HepG2 (cell line): ENCODE data around the gene MUCL3.

Experiments
- CTCF ChIP-seq: sonication (generic); formaldehyde crosslinking; IDR thresholded peaks from 2 replicates; pipeline ENCODE4 v1.5.0; 2020; ENCODE audit warnings: mild to moderate bottlenecking, missing genetic modification reagents, moderate library complexity
- FOXK2 ChIP-seq: fragments of 450-650 bp; IDR thresholded peaks from 2 replicates; pipeline ENCODE4 v1.6.1; 2016
- MAFK ChIP-seq, 2 experiments: IDR thresholded peaks in 1 of 2; conservative IDR thresholded peaks in 1 of 2; 2 replicates each; pipeline ENCODE4 v1.6.1; 2011; ENCODE audit warnings: improper control_type of control experiment in 2 of 2, low read length in 2 of 2
- REL ChIP-seq: sonication (generic); formaldehyde crosslinking; conservative IDR thresholded peaks from 2 replicates; pipeline ENCODE4 v1.8.0; 2022; ENCODE audit warnings: mild to moderate bottlenecking, missing genetic modification reagents, moderate library complexity
- REST ChIP-seq, 2 experiments: IDR thresholded peaks; 2 replicates each; pipeline ENCODE4 v1.6.1; 2011 to 2012; ENCODE audit warnings: low read length in 2 of 2, borderline replicate concordance in 1 of 2, low read depth in 1 of 2, mild to moderate bottlenecking in 1 of 2, moderate library complexity in 1 of 2
- SP140L ChIP-seq: sonication (generic); formaldehyde crosslinking; IDR thresholded peaks from 2 replicates; pipeline ENCODE4 v1.4.0; 2020; ENCODE audit warnings: missing genetic modification reagents, borderline replicate concordance
- TAF1 ChIP-seq: sonication (generic); formaldehyde crosslinking; IDR thresholded peaks from 2 replicates; pipeline ENCODE4 v1.4.0; 2020; ENCODE audit warnings: missing genetic modification reagents
- UBTF ChIP-seq: sonication (generic); formaldehyde crosslinking; IDR thresholded peaks from 2 replicates; pipeline ENCODE4 v1.4.0; 2020; ENCODE audit warnings: mild to moderate bottlenecking, missing genetic modification reagents
- ZNF331 ChIP-seq: sonication (generic); formaldehyde crosslinking; IDR thresholded peaks from 2 replicates; pipeline ENCODE4 v1.4.0; 2020; ENCODE audit warnings: missing genetic modification reagents
- ZNF574 ChIP-seq: sonication (generic); formaldehyde crosslinking; IDR thresholded peaks from 2 replicates; pipeline ENCODE4 v1.4.0; 2020; ENCODE audit warnings: missing genetic modification reagents
- ZNF589 ChIP-seq: sonication (generic); formaldehyde crosslinking; conservative IDR thresholded peaks from 2 replicates; pipeline ENCODE4 v1.8.0; 2022; ENCODE audit warnings: mild to moderate bottlenecking, moderate library complexity, missing genetic modification reagents
- ZNF660 ChIP-seq: sonication (generic); formaldehyde crosslinking; IDR thresholded peaks from 2 replicates; pipeline ENCODE4 v1.5.1; 2020; ENCODE audit warnings: mild to moderate bottlenecking, low read depth, missing genetic modification reagents, borderline replicate concordance
- TF ChIP-seq, protein P1 (sequence below): fragments of 450-650 bp; IDR thresholded peaks from 2 replicates; pipeline ENCODE4 v1.6.1; 2016

DNA sequence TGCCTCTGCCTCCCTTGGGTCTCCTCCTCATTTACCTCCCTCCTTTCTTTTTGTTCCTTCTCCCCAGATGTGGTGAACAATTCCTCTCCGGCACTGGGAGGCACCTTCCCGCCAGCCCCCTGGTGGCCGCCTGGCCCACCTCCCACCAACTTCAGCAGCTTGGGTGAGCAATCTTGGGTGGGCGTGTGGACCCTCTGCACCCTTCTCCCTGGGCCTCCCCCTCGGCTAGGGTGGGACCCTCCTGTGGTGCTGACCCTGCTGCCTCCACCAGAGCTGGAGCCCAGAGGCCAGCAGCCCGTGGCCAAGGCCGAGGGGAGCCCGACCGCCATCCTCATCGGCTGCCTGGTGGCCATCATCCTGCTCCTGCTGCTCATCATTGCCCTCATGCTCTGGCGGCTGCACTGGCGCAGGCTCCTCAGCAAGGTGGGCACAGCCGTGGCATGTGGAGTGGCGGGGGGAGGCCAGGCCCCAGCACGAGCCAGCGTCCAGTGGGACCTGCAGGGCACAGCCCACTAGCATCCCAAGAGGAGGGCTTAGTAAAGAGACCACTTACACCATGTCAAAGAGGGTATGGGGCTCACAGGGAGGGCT is 47.7 kb upstream of the MUCL3 start:
- peak; percentile 28 for TF ChIP-seq CTCF
- no peak for TF ChIP-seq FOXK2
- no peak for TF ChIP-seq UBTF (CRISPR knock-in tag)
- no peak for TF ChIP-seq TAF1 (CRISPR knock-in tag)
- TF ChIP-seq ZNF331 = no peak
- TF ChIP-seq REL (CRISPR knock-in tag) = no peak
- TF ChIP-seq ZNF660 (CRISPR knock-in tag) = no peak
- TF ChIP-seq MAFK (conservative IDR thresholded peaks at IDR 0.05 in 1 of 2, IDR thresholded peaks at IDR 0.05 in 1 of 2; ENCODE audit: low read length in 2 of 2) = no peak
- TF ChIP-seq ZNF574 (CRISPR knock-in tag) = no peak
- TF ChIP-seq SP140L (CRISPR knock-in tag) = no peak
- TF ChIP-seq, protein P1, sequence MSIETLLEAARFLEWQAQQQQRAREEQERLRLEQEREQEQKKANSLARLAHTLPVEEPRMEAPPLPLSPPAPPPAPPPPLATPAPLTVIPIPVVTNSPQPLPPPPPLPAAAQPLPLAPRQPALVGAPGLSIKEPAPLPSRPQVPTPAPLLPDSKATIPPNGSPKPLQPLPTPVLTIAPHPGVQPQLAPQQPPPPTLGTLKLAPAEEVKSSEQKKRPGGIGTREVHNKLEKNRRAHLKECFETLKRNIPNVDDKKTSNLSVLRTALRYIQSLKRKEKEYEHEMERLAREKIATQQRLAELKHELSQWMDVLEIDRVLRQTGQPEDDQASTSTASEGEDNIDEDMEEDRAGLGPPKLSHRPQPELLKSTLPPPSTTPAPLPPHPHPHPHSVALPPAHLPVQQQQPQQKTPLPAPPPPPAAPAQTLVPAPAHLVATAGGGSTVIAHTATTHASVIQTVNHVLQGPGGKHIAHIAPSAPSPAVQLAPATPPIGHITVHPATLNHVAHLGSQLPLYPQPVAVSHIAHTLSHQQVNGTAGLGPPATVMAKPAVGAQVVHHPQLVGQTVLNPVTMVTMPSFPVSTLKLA = no peak
- TF ChIP-seq ZNF589 (CRISPR knock-in tag) = no peak
- TF ChIP-seq REST (IDR thresholded peaks at IDR 0.05; ENCODE audit: borderline replicate concordance in 1 of 2, low read depth in 1 of 2, low read length in 2 of 2) = no peak
